GM23248 (cell line): ENCODE results near the gene ZMAT3.

Experiments
- EZH2 ChIP-seq: fragments of 200-600 bp; sonication (generic); IDR thresholded peaks from 2 replicates; pipeline ENCODE4 v1.6.1; 2018; ENCODE audit warnings: antibody characterized with exemption, mild to moderate bottlenecking; ENCODE audit not compliant: insufficient read depth, poor library complexity, severe bottlenecking
- EZH2phosphoT487 ChIP-seq: fragments of 200-600 bp; sonication (generic); IDR thresholded peaks from 2 replicates; pipeline ENCODE4 v1.6.1; 2018; ENCODE audit warnings: antibody characterized with exemption, moderate library complexity, mild to moderate bottlenecking, low read depth; ENCODE audit not compliant: insufficient read depth

DNA sequence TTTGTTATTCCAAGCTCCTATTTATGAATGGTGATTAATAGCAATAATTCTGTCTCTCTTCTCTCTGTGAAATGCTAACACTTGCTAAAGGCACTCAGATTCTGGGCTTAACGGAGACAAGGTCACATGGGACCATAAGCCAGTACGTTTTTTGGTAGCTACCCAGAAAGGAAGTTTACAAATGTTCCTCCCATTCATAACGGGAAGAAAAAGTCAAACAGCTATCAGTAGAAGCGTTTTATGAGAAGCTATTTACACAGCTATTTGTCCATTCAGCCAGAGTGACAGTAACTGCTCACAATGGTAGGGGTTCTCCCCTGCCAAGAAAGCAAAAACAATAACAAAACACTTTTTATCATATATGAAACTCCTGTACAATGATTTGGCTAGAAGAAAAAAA is 51.5 kb downstream of the ZMAT3 start:
- TF ChIP-seq EZH2phosphoT487 (no peak), EZH2 (no peak)
